Right lobe of liver (tissue), 6 donors: ENCODE data around the gene CDKAL1. TPM values are rescaled to one million over a fixed set of nuclear protein-coding genes. Genes with fewer than 3 reads are reported as not detected.

Experiments used
- ATAC-seq, 4 donors: fragments of 200-7000 bp; cut with Tn5 transposase; one replicate each; pipeline ENCODE4 v1.9.1; 2020; ENCODE audit warnings: mild to moderate bottlenecking in 4 of 4, moderate library complexity in 4 of 4
- DNase-seq, 3 donors: peaks; one replicate each; pipeline ENCODE4 v3.0.0-alpha.2; 2020
- H3K27ac ChIP-seq, 3 donors: fragments of 200-600 bp; one replicate each; pipeline ENCODE4 v1.8.0; 2022
- H3K27me3 ChIP-seq, 2 donors: fragments of 200-600 bp; one replicate each; pipeline ENCODE4 v1.8.0; 2022
- H3K36me3 ChIP-seq, 4 donors: fragments of 200-600 bp; sonication (generic) in 1 of 4; one replicate each; pipeline versions ENCODE4 v1.5.1 to v1.8.0; 2017 to 2022; ENCODE audit warnings: control low read depth in 1 of 4
- H3K4me1 ChIP-seq, 4 donors: fragments of 200-600 bp; sonication (generic) in 1 of 4; one replicate each; pipeline versions ENCODE4 v1.5.1 to v1.8.0; 2017 to 2022; ENCODE audit warnings: control low read depth in 1 of 4
- H3K4me3 ChIP-seq, 3 donors: fragments of 200-600 bp; one replicate each; pipeline ENCODE4 v1.8.0; 2022
- H3K9me3 ChIP-seq, 4 donors: fragments of 200-600 bp; sonication (generic) in 1 of 4; one replicate each; pipeline versions ENCODE4 v1.5.1 to v1.8.0; 2017 to 2022; ENCODE audit warnings: control low read depth in 1 of 4
- POLR2A ChIP-seq: fragments of 450-650 bp; IDR thresholded peaks from one replicate; pipeline ENCODE4 v1.6.1; 2017; ENCODE audit warnings: antibody characterized with exemption, mild to moderate bottlenecking
- WGBS: methylation state at CpG from one replicate; pipeline ENCODE4 v1.1.6; 2018; ENCODE audit warnings: low coverage, low lambda C conversion rate; ENCODE audit not compliant: insufficient coverage; ENCODE audit errors: missing lambda C conversion rate; 5-methylcytosine and 5-hydroxymethylcytosine counted together
- intact Hi-C, 2 donors: fragments of 100-400 bp; cut with DNase I; formaldehyde crosslinking; loops; one replicate each; pipeline versions ENCODE4 v1.11.2 to v1.14.1; 2022
- total RNA-seq, 6 experiments: library from RNA; depleted of rRNA in 2 of 6; stranded (reverse); fragments of >200 nt in 2 of 6; fragmentation: NEBNext Ultra II Directional in 3 of 6; extraction: Animal tissue kit (Norgen Biotek cat#: 25700) in 3 of 6; gene quantifications; one replicate each; pipeline versions ENCODE4 v1.1.0 to v1.2.4, GENCODE V29; 2016 to 2023
- TF ChIP-seq, protein P1 (sequence below), 4 donors: fragments of 200-600 bp in 3 of 4; fragments of 450-650 bp in 1 of 4; IDR thresholded peaks; one replicate each; pipeline versions ENCODE4 v1.5.1 to v1.8.0; 2016 to 2022; ENCODE audit warnings: antibody characterized with exemption in 4 of 4, mild to moderate bottlenecking in 2 of 4
- donor health status: DM: no; HTN: yes; CAD: no.
- donor health status: DM: no; HTN: no; CAD: no.
- donor health status: DM: no; HTN: no; CAD: no.
- donor health status: DM: no; HTN: yes; CAD: no.
- donor health status: DM: no; HTN: yes; CAD: no.

CDKAL1 gene
- total RNA-seq, 6 experiments from 2014 or later, result 4.5 to 7.0 (median 6.2) TPM

DNA sequence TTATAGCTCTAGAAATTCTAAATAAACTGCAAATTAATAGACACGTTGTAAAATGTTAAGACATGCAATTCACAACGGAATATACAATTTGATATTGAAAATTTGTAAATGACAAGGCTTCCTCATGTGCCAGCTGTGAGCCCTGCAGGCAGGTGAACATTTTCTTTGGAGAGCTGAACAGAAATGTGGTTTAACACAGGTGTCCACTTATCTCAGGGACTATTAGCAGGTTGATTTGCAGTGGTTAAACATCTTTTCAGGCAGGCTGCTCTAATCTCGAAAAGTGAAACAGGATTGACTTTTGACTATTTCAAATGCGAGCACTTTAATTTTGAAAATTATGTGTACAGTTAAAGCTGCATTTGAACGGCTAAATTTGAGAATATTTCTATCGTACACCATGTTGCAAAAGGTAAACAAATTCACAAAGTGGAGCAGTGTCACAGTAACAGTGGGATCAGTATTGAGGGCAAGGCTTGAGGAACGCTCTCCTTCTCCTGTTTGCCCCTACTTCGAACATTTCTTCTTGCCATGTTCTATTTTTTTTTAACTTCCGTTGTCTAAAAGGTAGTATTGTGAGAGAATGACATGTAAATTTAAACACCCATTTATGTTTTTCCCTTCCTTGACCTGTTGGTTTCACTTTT, 210.8 kb downstream of the CDKAL1 start:
- H3K27ac ChIP-seq, result no peak overlapping the region
- no peak overlapping the region for H3K4me3 ChIP-seq
- H3K4me1 ChIP-seq, result no peaks in the 10 kb centered on the region
- no peaks in the 10 kb centered on the region for H3K9me3 ChIP-seq
- no peak for DNase-seq
- WGBS, result 86% methylated on average over 9 of the region's 9 CpGs
- H3K36me3 ChIP-seq, result no peaks in the 10 kb centered on the region
- no peak for ATAC-seq
- H3K27me3 ChIP-seq, result no peaks in the 10 kb centered on the region
- intact Hi-C loops, result no loop called here
- TF ChIP-seq POLR2A, result no peak
- TF ChIP-seq, protein P1, sequence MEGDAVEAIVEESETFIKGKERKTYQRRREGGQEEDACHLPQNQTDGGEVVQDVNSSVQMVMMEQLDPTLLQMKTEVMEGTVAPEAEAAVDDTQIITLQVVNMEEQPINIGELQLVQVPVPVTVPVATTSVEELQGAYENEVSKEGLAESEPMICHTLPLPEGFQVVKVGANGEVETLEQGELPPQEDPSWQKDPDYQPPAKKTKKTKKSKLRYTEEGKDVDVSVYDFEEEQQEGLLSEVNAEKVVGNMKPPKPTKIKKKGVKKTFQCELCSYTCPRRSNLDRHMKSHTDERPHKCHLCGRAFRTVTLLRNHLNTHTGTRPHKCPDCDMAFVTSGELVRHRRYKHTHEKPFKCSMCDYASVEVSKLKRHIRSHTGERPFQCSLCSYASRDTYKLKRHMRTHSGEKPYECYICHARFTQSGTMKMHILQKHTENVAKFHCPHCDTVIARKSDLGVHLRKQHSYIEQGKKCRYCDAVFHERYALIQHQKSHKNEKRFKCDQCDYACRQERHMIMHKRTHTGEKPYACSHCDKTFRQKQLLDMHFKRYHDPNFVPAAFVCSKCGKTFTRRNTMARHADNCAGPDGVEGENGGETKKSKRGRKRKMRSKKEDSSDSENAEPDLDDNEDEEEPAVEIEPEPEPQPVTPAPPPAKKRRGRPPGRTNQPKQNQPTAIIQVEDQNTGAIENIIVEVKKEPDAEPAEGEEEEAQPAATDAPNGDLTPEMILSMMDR (IDR thresholded peaks at IDR 0.05), result no peak

DNA sequence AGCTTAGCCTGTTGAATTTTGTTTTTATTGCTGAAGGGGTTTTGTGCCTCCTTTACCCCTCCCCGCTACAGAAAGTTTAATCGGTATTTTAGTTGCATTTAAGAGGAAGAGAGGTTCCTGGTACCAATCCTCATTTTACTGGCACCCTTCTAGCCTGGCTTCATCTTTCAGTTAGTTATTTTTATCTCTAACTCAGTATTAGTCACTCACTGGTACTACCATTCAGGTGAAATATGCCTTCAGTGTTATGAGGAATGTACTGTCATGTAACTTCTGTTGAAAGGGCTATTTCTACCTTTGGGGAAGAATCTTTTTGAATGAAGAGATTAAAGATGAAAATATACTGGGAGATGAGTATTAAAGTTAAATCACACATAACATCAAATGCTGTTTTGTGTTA, 211.8 kb downstream of the CDKAL1 start:
- Histone ChIP-seq H3K27me3 (no peaks in the 10 kb centered on the region), H3K4me1 (no peaks in the 10 kb centered on the region), H3K36me3 (no peaks in the 10 kb centered on the region), H3K27ac (no peak overlapping the region), H3K9me3 (no peaks in the 10 kb centered on the region), H3K4me3 (no peak overlapping the region)
- intact Hi-C loops, result no loop called here
- 95% methylated on average over 2 of the region's 2 CpGs for WGBS
- TF ChIP-seq, protein P1 (IDR thresholded peaks at IDR 0.05), result no peak
- no peak for TF ChIP-seq POLR2A
- ATAC-seq (no peak), DNase-seq (no peak)

DNA sequence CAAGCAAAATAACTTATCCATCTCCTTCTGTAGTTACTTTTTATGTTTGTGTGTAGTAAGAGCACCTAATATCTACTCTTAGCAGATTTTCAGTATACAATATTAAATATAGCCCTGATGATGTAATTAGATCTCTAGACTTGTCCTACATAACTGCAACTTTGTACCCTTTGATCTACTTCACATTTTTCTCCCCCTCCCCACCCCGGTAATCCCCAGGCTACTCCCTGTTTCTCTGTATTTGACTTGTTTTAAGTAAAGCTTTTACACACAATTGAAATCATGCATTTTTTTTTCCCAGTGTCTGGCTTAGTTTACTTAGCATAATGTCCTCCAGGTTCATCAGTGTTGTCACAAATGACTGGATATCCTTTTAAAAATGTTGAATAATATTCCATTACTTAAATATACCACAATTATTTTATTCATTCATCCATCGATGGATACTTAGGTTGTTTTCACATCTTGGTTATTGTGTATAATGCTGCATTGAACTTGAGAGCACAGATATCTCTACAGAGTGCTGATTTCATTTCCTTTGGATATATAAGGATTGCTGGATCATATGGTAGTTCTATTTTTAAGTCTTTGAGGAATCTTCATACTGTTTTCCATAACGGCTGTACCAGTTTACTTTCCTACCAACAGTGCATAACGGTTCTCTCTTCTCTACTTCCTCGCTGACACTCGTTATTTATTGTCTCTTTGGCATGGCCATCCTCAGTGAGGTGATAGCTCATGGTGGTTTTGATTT, 212.7 kb downstream of the CDKAL1 start:
- no peak for DNase-seq
- TF ChIP-seq, protein P1 (IDR thresholded peaks at IDR 0.05), result no peak
- H3K4me3 ChIP-seq, result no peak overlapping the region
- H3K36me3 ChIP-seq, result no peaks in the 10 kb centered on the region
- H3K9me3 ChIP-seq, result no peaks in the 10 kb centered on the region
- H3K27ac ChIP-seq, result no peak overlapping the region
- 82% methylated on average over 6 of the region's 6 CpGs for WGBS
- no peaks in the 10 kb centered on the region for H3K4me1 ChIP-seq
- H3K27me3 ChIP-seq, result no peaks in the 10 kb centered on the region
- intact Hi-C loops, result no loop called here
- no peak for ATAC-seq

DNA sequence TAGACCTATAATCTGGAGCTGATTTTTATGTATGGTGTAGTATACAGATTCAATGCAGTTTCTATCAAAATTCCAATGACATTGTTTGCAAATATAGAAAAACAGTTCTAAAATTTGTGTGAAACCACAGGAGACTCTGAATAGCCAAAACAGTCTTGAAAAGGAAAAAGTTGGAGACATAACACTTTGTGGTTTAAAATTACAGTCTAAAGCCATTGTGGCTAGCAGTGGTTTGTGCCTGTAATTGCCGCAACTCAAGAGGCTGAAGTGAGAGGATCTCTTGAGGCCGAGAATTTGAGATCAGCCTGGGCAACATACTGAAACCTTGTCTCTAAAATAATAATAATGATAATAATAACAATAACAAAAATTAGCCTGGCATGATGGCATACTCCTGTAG, 213.7 kb downstream of the CDKAL1 start:
- H3K27ac ChIP-seq, result no peak overlapping the region
- 92% methylated on average over 2 of the region's 2 CpGs for WGBS
- H3K27me3 ChIP-seq, result no peaks in the 10 kb centered on the region
- H3K4me3 ChIP-seq, result no peak overlapping the region
- no peaks in the 10 kb centered on the region for H3K4me1 ChIP-seq
- intact Hi-C loops, result no loop called here
- TF ChIP-seq, protein P1 (IDR thresholded peaks at IDR 0.05), result no peak
- TF ChIP-seq POLR2A, result no peak
- DNase-seq (no peak), ATAC-seq (no peak)
- H3K9me3 ChIP-seq, result no peaks in the 10 kb centered on the region
- H3K36me3 ChIP-seq, result no peaks in the 10 kb centered on the region
